ENCODE results near the gene ZBTB17. TPM values are rescaled to one million over a fixed set of nuclear protein-coding genes. Genes with fewer than 3 reads are reported as not detected.

ZBTB17 gene
- total and polyA plus RNA-seq, 2 experiments from 2014 or later: 21.9 to 26.6 TPM

GRCh38 chr1:15960808-15961207 lies 15.1 kb downstream of the ZBTB17 start:
- H3K79me2 ChIP-seq (replicated peaks; ENCODE audit: insufficient read depth): peaks cover 16% of the 10 kb centered on the region
- Mint-ChIP-seq H3K36me3 (ENCODE audit: low read depth) (peaks cover 2% of the 10 kb centered on the region; the same call in 1 of the 3 replicates), H3K27me3 (ENCODE audit: insufficient read depth, low read depth, poor library complexity) (peaks cover 11% of the 10 kb centered on the region), H3K4me3 (no peak overlapping the region), H3K9me3 (no peaks in the 10 kb centered on the region), H3K27ac (no peak overlapping the region), H3K4me1 (peaks cover 28% of the 10 kb centered on the region)
- ATAC-seq (no peak), DNase-seq (ENCODE audit: low spot score) (no peak)
- H2AFZ ChIP-seq: no peak overlapping the region
- H3K27ac ChIP-seq (ENCODE audit: low read depth): no peak overlapping the region
- no peak overlapping the region for H3K4me3 ChIP-seq
- H4K20me1 ChIP-seq (replicated peaks; ENCODE audit: insufficient read depth): peaks cover 20% of the 10 kb centered on the region
- H3K4me2 ChIP-seq: no peak overlapping the region
- H3K9me2 ChIP-seq (ENCODE audit: insufficient read depth): no peaks in the 10 kb centered on the region
- H3K27me3 ChIP-seq (ENCODE audit: insufficient read depth): no peaks in the 10 kb centered on the region
- H3K4me1 ChIP-seq (ENCODE audit: insufficient read depth): peaks cover 14% of the 10 kb centered on the region
- no peaks in the 10 kb centered on the region for H3K36me3 ChIP-seq (ENCODE audit: insufficient read depth)
- no peak for TF ChIP-seq CREB1 (CRISPR knock-in tag; IDR thresholded peaks at IDR 0.05; ENCODE audit: low read depth)
- TF ChIP-seq ETS1 (IDR thresholded peaks at IDR 0.05): no peak
- TF ChIP-seq EZH2phosphoT487 (IDR thresholded peaks at IDR 0.05; ENCODE audit: unreplicated experiment): no peak
- TF ChIP-seq CTCF (conservative IDR thresholded peaks at IDR 0.05; ENCODE audit: low read depth in 2 of 2): no peak
- no peak for TF ChIP-seq REST (IDR thresholded peaks at IDR 0.05; ENCODE audit: unreplicated experiment)
- no peak for TF ChIP-seq JUNB (IDR thresholded peaks at IDR 0.05; ENCODE audit: unreplicated experiment)
- TF ChIP-seq ZNF114 (CRISPR knock-in tag; IDR thresholded peaks at IDR 0.05): no peak
- TF ChIP-seq EZH2 (IDR thresholded peaks at IDR 0.05; ENCODE audit: low read depth, unreplicated experiment): no peak
- TF ChIP-seq STAT1 (IDR thresholded peaks at IDR 0.05; ENCODE audit: unreplicated experiment): no peak
- no peak for TF ChIP-seq NANOG (IDR thresholded peaks at IDR 0.05; ENCODE audit: borderline replicate concordance)
- no peak for TF ChIP-seq POLR2AphosphoS5 (IDR thresholded peaks at IDR 0.05; ENCODE audit: low read depth)
- no peak for TF ChIP-seq ZNF462 (CRISPR knock-in tag; IDR thresholded peaks at IDR 0.05)
- TF ChIP-seq ZNF331 (CRISPR knock-in tag; IDR thresholded peaks at IDR 0.05; ENCODE audit: low read depth): no peak
- H3F3A ChIP-seq (replicated peaks; ENCODE audit: low read depth): 0 out of 2 replicates have a peak, but pooled peaks cover 3% of the 10 kb centered on the region

Data from GM23338 (cell line).